ENCODE results near the gene PRDM4.
"Not testable (repeated sequence)": the region's sequence is repeated elsewhere in the genome, so short reads cannot be mapped to it uniquely, and the experiment has no call there.

PRDM4 gene

GRCh38 chr12:107736914-107737313 lies 24.0 kb downstream of the PRDM4 start:
- no peaks in the 10 kb centered on the region for H3K9me3 Mint-ChIP-seq (ENCODE audit: low read depth)
- peaks cover 17% of the 10 kb centered on the region for H3K4me1 Mint-ChIP-seq (ENCODE audit: low read depth)
- H3K4me3 Mint-ChIP-seq: no peak overlapping the region
- H3K36me3 Mint-ChIP-seq: peaks cover 23% of the 10 kb centered on the region
- H3K27ac Mint-ChIP-seq: peak overlapping the region; percentile 41
- H3K27me3 Mint-ChIP-seq: no peaks in the 10 kb centered on the region

- no peaks in the 10 kb centered on the region for H3K27me3 Mint-ChIP-seq
- H3K4me1 Mint-ChIP-seq (ENCODE audit: low read depth): peaks cover 17% of the 10 kb centered on the region
- H3K4me3 Mint-ChIP-seq: no peak overlapping the region
- no peaks in the 10 kb centered on the region for H3K9me3 Mint-ChIP-seq (ENCODE audit: low read depth)
- H3K27ac Mint-ChIP-seq: peak overlapping the region; percentile 41
- H3K36me3 Mint-ChIP-seq: peaks cover 17% of the 10 kb centered on the region
Measured at GRCh38 chr12:107735763-107736162, 25.2 kb downstream of the PRDM4 start.

- H3K4me3 Mint-ChIP-seq: no peak overlapping the region
- peaks cover 13% of the 10 kb centered on the region for H3K36me3 Mint-ChIP-seq
- peaks cover 17% of the 10 kb centered on the region for H3K4me1 Mint-ChIP-seq (ENCODE audit: low read depth)
- no peaks in the 10 kb centered on the region for H3K27me3 Mint-ChIP-seq
- peak overlapping the region; percentile 2 for H3K27ac Mint-ChIP-seq
- no peaks in the 10 kb centered on the region for H3K9me3 Mint-ChIP-seq (ENCODE audit: low read depth)
Measured at GRCh38 chr12:107734139-107734538, 26.8 kb downstream of the PRDM4 start.

- Mint-ChIP-seq H3K27ac (no peak overlapping the region), H3K4me1 (ENCODE audit: low read depth) (peaks cover 7% of the 10 kb centered on the region), H3K4me3 (no peak overlapping the region), H3K36me3 (peaks cover 8% of the 10 kb centered on the region), H3K27me3 (no peaks in the 10 kb centered on the region), H3K9me3 (ENCODE audit: low read depth) (no peaks in the 10 kb centered on the region)
Measured at GRCh38 chr12:107732365-107732764, 28.6 kb downstream of the PRDM4 start.

GRCh38 chr12:107731366-107731765 lies 29.6 kb downstream of the PRDM4 start:
- H3K9me3 Mint-ChIP-seq (ENCODE audit: low read depth): no peaks in the 10 kb centered on the region
- H3K4me3 Mint-ChIP-seq: no peak overlapping the region
- H3K36me3 Mint-ChIP-seq: peaks cover 8% of the 10 kb centered on the region
- no peak overlapping the region for H3K27ac Mint-ChIP-seq
- no peaks in the 10 kb centered on the region for H3K4me1 Mint-ChIP-seq (ENCODE audit: low read depth)
- no peaks in the 10 kb centered on the region for H3K27me3 Mint-ChIP-seq

- H3K27me3 Mint-ChIP-seq: no peaks in the 10 kb centered on the region
- no peaks in the 10 kb centered on the region for H3K9me3 Mint-ChIP-seq (ENCODE audit: low read depth)
Measured at GRCh38 chr12:107730618-107731341, 30.2 kb downstream of the PRDM4 start.

GRCh38 chr12:107727742-107728141 lies 33.2 kb downstream of the PRDM4 start:
- not testable (repeated sequence) for H3K36me3 Mint-ChIP-seq; H3K4me3 Mint-ChIP-seq; H3K27ac Mint-ChIP-seq; H3K27me3 Mint-ChIP-seq; H3K4me1 Mint-ChIP-seq (ENCODE audit: low read depth); H3K9me3 Mint-ChIP-seq (ENCODE audit: low read depth)

More at GRCh38 chr12:107730618-107731341, 30.2 kb downstream of the PRDM4 start:
- Mint-ChIP-seq H3K27ac (no peak overlapping the region), H3K36me3 (peaks cover 8% of the 10 kb centered on the region), H3K4me3 (no peak overlapping the region), H3K4me1 (ENCODE audit: low read depth) (no peaks in the 10 kb centered on the region)

- H3K27me3 Mint-ChIP-seq; H3K4me1 Mint-ChIP-seq (ENCODE audit: low read depth); H3K4me3 Mint-ChIP-seq; H3K36me3 Mint-ChIP-seq; H3K9me3 Mint-ChIP-seq (ENCODE audit: low read depth); H3K27ac Mint-ChIP-seq: not testable (repeated sequence)
Measured at GRCh38 chr12:107727327-107727726, 33.6 kb downstream of the PRDM4 start.

GRCh38 chr12:107718606-107719005 lies 42.3 kb downstream of the PRDM4 start:
- H3K4me3 Mint-ChIP-seq: no peak overlapping the region
- no peaks in the 10 kb centered on the region for H3K27me3 Mint-ChIP-seq
- peaks cover 3% of the 10 kb centered on the region for H3K9me3 Mint-ChIP-seq (ENCODE audit: low read depth)
- H3K36me3 Mint-ChIP-seq: peaks cover 19% of the 10 kb centered on the region
- H3K4me1 Mint-ChIP-seq (ENCODE audit: low read depth): no peaks in the 10 kb centered on the region
- H3K27ac Mint-ChIP-seq: no peak overlapping the region

- peaks cover 15% of the 10 kb centered on the region for H3K36me3 Mint-ChIP-seq
- no peak overlapping the region for H3K4me3 Mint-ChIP-seq
- H3K27ac Mint-ChIP-seq: no peak overlapping the region
Measured at GRCh38 chr12:107715780-107716179, 45.2 kb downstream of the PRDM4 start.

GRCh38 chr12:107705522-107705921 lies 55.4 kb downstream of the PRDM4 start:
- H3K27me3 Mint-ChIP-seq; H3K9me3 Mint-ChIP-seq (ENCODE audit: low read depth); H3K4me3 Mint-ChIP-seq; H3K27ac Mint-ChIP-seq; H3K4me1 Mint-ChIP-seq (ENCODE audit: low read depth): not testable (repeated sequence)
- peaks cover 37% of the 10 kb centered on the region for H3K36me3 Mint-ChIP-seq

More at GRCh38 chr12:107715780-107716179, 45.2 kb downstream of the PRDM4 start:
- Mint-ChIP-seq H3K27me3 (no peaks in the 10 kb centered on the region), H3K4me1 (ENCODE audit: low read depth) (no peaks in the 10 kb centered on the region), H3K9me3 (ENCODE audit: low read depth) (peaks cover 3% of the 10 kb centered on the region)

- no peaks in the 10 kb centered on the region for H3K4me1 Mint-ChIP-seq (ENCODE audit: low read depth)
- H3K27ac Mint-ChIP-seq: no peak overlapping the region
- no peak overlapping the region for H3K4me3 Mint-ChIP-seq
Measured at GRCh38 chr12:107704041-107704440, 56.9 kb downstream of the PRDM4 start.

GRCh38 chr12:107702106-107702505 lies 58.8 kb downstream of the PRDM4 start:
- no peak overlapping the region for H3K4me3 Mint-ChIP-seq
- H3K27ac Mint-ChIP-seq: no peak overlapping the region
- H3K4me1 Mint-ChIP-seq (ENCODE audit: low read depth): no peaks in the 10 kb centered on the region
- H3K36me3 Mint-ChIP-seq: peaks cover 41% of the 10 kb centered on the region
- no peaks in the 10 kb centered on the region for H3K27me3 Mint-ChIP-seq
- no peaks in the 10 kb centered on the region for H3K9me3 Mint-ChIP-seq (ENCODE audit: low read depth)

More at GRCh38 chr12:107704041-107704440, 56.9 kb downstream of the PRDM4 start:
- no peaks in the 10 kb centered on the region for H3K27me3 Mint-ChIP-seq
- H3K9me3 Mint-ChIP-seq (ENCODE audit: low read depth): no peaks in the 10 kb centered on the region
- peaks cover 49% of the 10 kb centered on the region for H3K36me3 Mint-ChIP-seq

GRCh38 chr12:107695772-107696171 lies 65.2 kb downstream of the PRDM4 start:
- H3K27me3 Mint-ChIP-seq; H3K4me1 Mint-ChIP-seq (ENCODE audit: low read depth); H3K27ac Mint-ChIP-seq; H3K9me3 Mint-ChIP-seq (ENCODE audit: low read depth); H3K4me3 Mint-ChIP-seq: not testable (repeated sequence)
- H3K36me3 Mint-ChIP-seq: peaks cover 18% of the 10 kb centered on the region

GRCh38 chr12:107685360-107686248 lies 75.3 kb downstream of the PRDM4 start, which contains the start of gene PWP1:
PWP1 (plus strand) TSS chr12:107685799; CDS start chr12:107685900, 101 bp downstream.
- Mint-ChIP-seq H3K4me3 (peak within 1 kb of the TSS; percentile 95), H3K9me3 (ENCODE audit: low read depth) (no peaks in the 10 kb centered on the region), H3K4me1 (ENCODE audit: low read depth) (peaks cover 38% of the 10 kb centered on the region), H3K36me3 (peaks cover 7% of the 10 kb centered on the region), H3K27ac (peak within 1 kb of the TSS; percentile 98), H3K27me3 (no peaks in the 10 kb centered on the region)

Data from activated naive CD8-positive, alpha-beta T cell (primary cell).